ENCODE measurements around the gene CISTR.
"Not testable (repeated sequence)": the region's sequence is repeated elsewhere in the genome, so short reads cannot be mapped to it uniquely, and the experiment has no call there.

Gene CISTR

GRCh38 chr12:53780323-53780722 is 28.5 kb upstream of the CISTR start:
- TF ChIP-seq CTCF (IDR thresholded peaks at IDR 0.05): no peak
- H3K27me3 Mint-ChIP-seq (ENCODE audit: low read depth, poor library complexity): peaks cover 86% of the 10 kb centered on the region
- H3K4me3 Mint-ChIP-seq: no peak overlapping the region
- H3K36me3 Mint-ChIP-seq (ENCODE audit: low read depth): no peaks in the 10 kb centered on the region
- no peaks in the 10 kb centered on the region for H3K9me3 Mint-ChIP-seq
- no peak overlapping the region for H3K27ac Mint-ChIP-seq
- H3K4me1 Mint-ChIP-seq: no peaks in the 10 kb centered on the region
- DNase-seq: no peak

- not testable (repeated sequence) for H3K9me3 Mint-ChIP-seq; DNase-seq; H3K27ac Mint-ChIP-seq; H3K4me3 Mint-ChIP-seq; H3K36me3 Mint-ChIP-seq (ENCODE audit: low read depth); H3K4me1 Mint-ChIP-seq
- H3K27me3 Mint-ChIP-seq (ENCODE audit: low read depth, poor library complexity): peaks cover 85% of the 10 kb centered on the region
These were observed 27.9 kb upstream of the CISTR start for GRCh38 chr12:53779679-53780078.

- no peak for DNase-seq
- Mint-ChIP-seq H3K9me3 (no peaks in the 10 kb centered on the region), H3K4me1 (no peaks in the 10 kb centered on the region), H3K36me3 (ENCODE audit: low read depth) (no peaks in the 10 kb centered on the region), H3K4me3 (no peak overlapping the region), H3K27ac (no peak overlapping the region), H3K27me3 (ENCODE audit: low read depth, poor library complexity) (peaks cover 83% of the 10 kb centered on the region)
- TF ChIP-seq CTCF (IDR thresholded peaks at IDR 0.05): no peak
These were observed 26.3 kb upstream of the CISTR start for GRCh38 chr12:53777936-53778644.

GRCh38 chr12:53777412-53777811 is 25.6 kb upstream of the CISTR start:
- Mint-ChIP-seq H3K4me1 (no peaks in the 10 kb centered on the region), H3K4me3 (no peak overlapping the region), H3K36me3 (ENCODE audit: low read depth) (no peaks in the 10 kb centered on the region), H3K9me3 (no peaks in the 10 kb centered on the region), H3K27me3 (ENCODE audit: low read depth, poor library complexity) (peaks cover 84% of the 10 kb centered on the region), H3K27ac (no peak overlapping the region)
- no peak for DNase-seq
- no peak for TF ChIP-seq CTCF (IDR thresholded peaks at IDR 0.05)

- no peaks in the 10 kb centered on the region for H3K4me1 Mint-ChIP-seq
- no peak overlapping the region for H3K27ac Mint-ChIP-seq
- H3K9me3 Mint-ChIP-seq: no peaks in the 10 kb centered on the region
- peaks cover 82% of the 10 kb centered on the region for H3K27me3 Mint-ChIP-seq (ENCODE audit: low read depth, poor library complexity)
- TF ChIP-seq CTCF (IDR thresholded peaks at IDR 0.05): no peak
- no peak for DNase-seq
- no peak overlapping the region for H3K4me3 Mint-ChIP-seq
- no peaks in the 10 kb centered on the region for H3K36me3 Mint-ChIP-seq (ENCODE audit: low read depth)
These were observed 25.1 kb upstream of the CISTR start for GRCh38 chr12:53776872-53777271.

- Mint-ChIP-seq H3K27ac (no peak overlapping the region), H3K27me3 (ENCODE audit: low read depth, poor library complexity) (peaks cover 80% of the 10 kb centered on the region), H3K4me3 (no peak overlapping the region), H3K9me3 (no peaks in the 10 kb centered on the region), H3K36me3 (ENCODE audit: low read depth) (no peaks in the 10 kb centered on the region), H3K4me1 (no peaks in the 10 kb centered on the region)
- TF ChIP-seq CTCF (IDR thresholded peaks at IDR 0.05): no peak
- no peak for DNase-seq
These were observed 23.8 kb upstream of the CISTR start for GRCh38 chr12:53775478-53776145.

Measured in nephron progenitor cell (in vitro differentiated cells).